Measurements from ENCODE around the gene ZNF785. TPM values are rescaled to one million over a fixed set of nuclear protein-coding genes. Genes with fewer than 3 reads are reported as not detected.
"Not testable (repeated sequence)": the region's sequence is repeated elsewhere in the genome, so short reads cannot be mapped to it uniquely, and the experiment has no call there.

Gene ZNF785
- total RNA-seq, 1 donor from 2014 or later: 16.3 TPM

- Histone ChIP-seq H3K4me1 (no peaks in the 10 kb centered on the region), H3K4me3 (no peak overlapping the region), H3K27ac (no peak overlapping the region), H3K9me3 (no peaks in the 10 kb centered on the region), H3K27me3 (no peaks in the 10 kb centered on the region), H3K36me3 (no peaks in the 10 kb centered on the region)
- no peak for ATAC-seq
- intact Hi-C loops (cut with DNase I): no loop called here
- TF ChIP-seq, protein P1, sequence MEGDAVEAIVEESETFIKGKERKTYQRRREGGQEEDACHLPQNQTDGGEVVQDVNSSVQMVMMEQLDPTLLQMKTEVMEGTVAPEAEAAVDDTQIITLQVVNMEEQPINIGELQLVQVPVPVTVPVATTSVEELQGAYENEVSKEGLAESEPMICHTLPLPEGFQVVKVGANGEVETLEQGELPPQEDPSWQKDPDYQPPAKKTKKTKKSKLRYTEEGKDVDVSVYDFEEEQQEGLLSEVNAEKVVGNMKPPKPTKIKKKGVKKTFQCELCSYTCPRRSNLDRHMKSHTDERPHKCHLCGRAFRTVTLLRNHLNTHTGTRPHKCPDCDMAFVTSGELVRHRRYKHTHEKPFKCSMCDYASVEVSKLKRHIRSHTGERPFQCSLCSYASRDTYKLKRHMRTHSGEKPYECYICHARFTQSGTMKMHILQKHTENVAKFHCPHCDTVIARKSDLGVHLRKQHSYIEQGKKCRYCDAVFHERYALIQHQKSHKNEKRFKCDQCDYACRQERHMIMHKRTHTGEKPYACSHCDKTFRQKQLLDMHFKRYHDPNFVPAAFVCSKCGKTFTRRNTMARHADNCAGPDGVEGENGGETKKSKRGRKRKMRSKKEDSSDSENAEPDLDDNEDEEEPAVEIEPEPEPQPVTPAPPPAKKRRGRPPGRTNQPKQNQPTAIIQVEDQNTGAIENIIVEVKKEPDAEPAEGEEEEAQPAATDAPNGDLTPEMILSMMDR (IDR thresholded peaks at IDR 0.05): no peak
- DNase-seq: no peak
These were observed 36.9 kb downstream of the ZNF785 start for GRCh38 chr16:30548416-30549253.

GRCh38 chr16:30546115-30546514 is 39.4 kb downstream of the ZNF785 start:
- Histone ChIP-seq H3K27ac (no peak overlapping the region), H3K4me1 (no peaks in the 10 kb centered on the region), H3K36me3 (no peaks in the 10 kb centered on the region), H3K27me3 (no peaks in the 10 kb centered on the region), H3K9me3 (no peaks in the 10 kb centered on the region), H3K4me3 (no peak overlapping the region)
- ATAC-seq (peak; percentile 64), DNase-seq (no peak)
- TF ChIP-seq, protein P1 (IDR thresholded peaks at IDR 0.05): no peak
- intact Hi-C loops (cut with DNase I): no loop called here

GRCh38 chr16:30543067-30543466 is 42.4 kb downstream of the ZNF785 start:
- intact Hi-C loops (cut with DNase I): no loop called here
- H3K4me1 ChIP-seq: no peaks in the 10 kb centered on the region
- H3K36me3 ChIP-seq: no peaks in the 10 kb centered on the region
- H3K4me3 ChIP-seq: no peak overlapping the region
- DNase-seq: no peak
- H3K27me3 ChIP-seq: no peaks in the 10 kb centered on the region
- no peak for ATAC-seq
- no peak overlapping the region for H3K27ac ChIP-seq
- TF ChIP-seq, protein P1 (IDR thresholded peaks at IDR 0.05): no peak
- no peaks in the 10 kb centered on the region for H3K9me3 ChIP-seq

GRCh38 chr16:30541502-30542329 is 43.8 kb downstream of the ZNF785 start:
- H3K27ac ChIP-seq: no peak overlapping the region
- intact Hi-C loops (cut with DNase I): no loop called here
- ATAC-seq: no peak

GRCh38 chr16:30540916-30541464 is 44.5 kb downstream of the ZNF785 start:
- H3K27me3 ChIP-seq; H3K9me3 ChIP-seq; H3K27ac ChIP-seq; H3K4me1 ChIP-seq; ATAC-seq; intact Hi-C loops (cut with DNase I); H3K4me3 ChIP-seq; DNase-seq; H3K36me3 ChIP-seq: not testable (repeated sequence)

More at GRCh38 chr16:30541502-30542329, 43.8 kb downstream of the ZNF785 start:
- no peaks in the 10 kb centered on the region for H3K27me3 ChIP-seq
- H3K4me1 ChIP-seq: no peaks in the 10 kb centered on the region
- no peak for DNase-seq
- no peaks in the 10 kb centered on the region for H3K9me3 ChIP-seq
- TF ChIP-seq, protein P1 (IDR thresholded peaks at IDR 0.05): no peak
- no peak overlapping the region for H3K4me3 ChIP-seq
- H3K36me3 ChIP-seq: no peaks in the 10 kb centered on the region

GRCh38 chr16:30539986-30540526 is 45.4 kb downstream of the ZNF785 start:
- intact Hi-C loops (cut with DNase I): not testable (repeated sequence)

More at GRCh38 chr16:30539986-30540526, 45.4 kb downstream of the ZNF785 start:
- DNase-seq, H3K4me3 ChIP-seq, H3K4me1 ChIP-seq, H3K27ac ChIP-seq, H3K36me3 ChIP-seq, H3K9me3 ChIP-seq, H3K27me3 ChIP-seq, ATAC-seq: not testable (repeated sequence)
